Stimulated activated CD8-positive, alpha-beta memory T cell treated with anti-CD3 and anti-CD28 coated beads, Interleukin-12 subunit alpha, Interleukin-12 subunit beta, amount 100 ng/mL, for 1 hour (primary cell): ENCODE measurements around the gene DCBLD2.
"Not testable (repeated sequence)": the region's sequence is repeated elsewhere in the genome, so short reads cannot be mapped to it uniquely, and the experiment has no call there.

Experiments used
- DNase-seq: peaks from one replicate; pipeline ENCODE4 v3.0.0-alpha.2; 2020; ENCODE audit warnings: low read depth

The DCBLD2 gene

DNA sequence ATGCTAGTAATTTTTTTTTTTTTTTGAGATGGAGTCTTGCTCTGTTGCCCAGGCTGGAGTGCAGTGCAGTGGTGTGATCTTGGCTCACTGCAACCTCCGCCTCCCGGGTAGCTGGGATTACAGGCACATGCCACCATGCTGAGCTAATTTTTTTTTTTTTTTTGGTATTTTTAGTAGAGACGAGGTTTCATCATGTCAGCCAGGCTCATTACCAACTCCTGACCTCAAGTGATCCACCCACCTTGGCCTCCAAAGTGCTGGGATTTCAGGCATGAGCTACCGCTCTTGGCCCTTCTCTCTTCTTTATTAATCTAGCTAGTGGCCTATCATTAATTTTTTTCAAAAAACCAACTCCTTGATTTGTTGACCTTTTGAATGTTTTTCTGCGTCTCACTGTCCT, 70.4 kb downstream of the DCBLD2 start:
- DNase-seq: not testable (repeated sequence)

- DNase-seq: no peak
Measured at GRCh38 chr3:98829246-98829832, 72.2 kb downstream of the DCBLD2 start.

DNA sequence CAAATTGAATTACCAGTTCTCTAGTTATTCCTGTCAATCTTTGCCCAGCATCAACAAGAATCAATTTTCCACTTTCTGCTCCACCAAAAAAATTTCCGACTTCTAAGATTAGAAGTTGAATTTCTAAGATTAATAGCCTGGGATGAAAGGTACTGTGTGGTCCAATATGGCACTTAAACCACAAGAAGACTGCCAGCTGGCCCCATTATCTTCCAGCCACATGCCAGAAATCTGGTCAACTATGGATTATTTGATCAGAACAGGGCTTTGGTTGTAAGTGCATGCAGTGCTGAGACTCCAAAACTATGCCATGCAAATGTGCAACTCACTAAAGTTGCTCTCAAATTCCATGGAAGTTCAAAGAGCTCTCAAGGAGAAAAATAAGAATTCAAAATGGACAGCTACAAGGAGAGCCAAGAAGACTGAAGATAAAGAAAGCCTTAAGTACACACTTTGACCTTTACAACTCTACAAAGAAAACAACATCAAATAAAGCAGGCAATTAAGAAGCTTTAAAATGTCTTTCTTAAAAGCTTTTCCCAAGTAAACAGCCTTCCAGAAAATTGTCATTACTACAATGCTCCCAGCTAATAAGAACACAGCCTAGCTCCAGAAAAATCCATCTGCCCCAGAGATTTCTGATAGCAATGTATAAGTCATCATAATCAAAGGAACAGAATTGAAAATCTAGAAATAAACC, 74.1 kb downstream of the DCBLD2 start:
- DNase-seq: no peak

DNA sequence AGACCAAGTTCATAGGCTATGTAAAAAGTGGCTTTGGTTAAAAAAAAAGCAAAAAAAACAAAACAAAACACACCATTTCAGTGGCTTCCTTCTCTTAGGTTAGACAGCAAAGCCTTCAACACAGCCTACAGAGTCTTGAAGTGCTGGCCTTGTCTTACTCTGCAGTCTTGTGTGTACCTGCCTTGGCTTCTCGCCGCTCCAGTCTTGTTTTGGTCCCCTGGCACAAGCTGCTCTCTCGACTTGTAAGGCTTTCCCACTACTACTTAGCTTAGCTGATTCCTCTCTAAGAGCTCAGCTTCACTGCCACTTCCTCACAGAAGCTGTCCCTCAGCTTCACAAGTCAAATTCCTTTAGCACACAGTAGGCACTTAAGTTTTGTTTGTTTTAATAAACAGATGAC, 75.4 kb downstream of the DCBLD2 start:
- DNase-seq: no peak

DNA sequence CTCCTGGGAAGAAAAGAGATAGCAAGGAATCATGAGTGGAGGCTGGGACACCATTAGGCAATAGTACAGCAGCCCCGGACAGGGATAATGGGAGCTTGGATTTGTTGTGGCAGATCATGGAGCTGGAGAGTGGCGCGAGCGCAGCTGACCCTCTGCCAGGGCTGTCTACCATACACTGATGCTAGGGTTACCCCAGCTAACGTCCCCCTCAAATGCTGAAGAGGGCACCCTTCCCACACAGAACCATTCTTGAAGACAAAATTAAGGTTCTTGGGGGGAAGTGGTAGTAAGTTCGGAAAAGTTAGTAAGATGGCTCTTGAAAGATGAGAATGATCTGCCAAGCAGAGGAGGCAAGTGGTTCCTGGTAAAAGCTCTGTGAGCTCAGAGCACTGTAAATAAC, 77.2 kb downstream of the DCBLD2 start:
- no peak for DNase-seq

DNA sequence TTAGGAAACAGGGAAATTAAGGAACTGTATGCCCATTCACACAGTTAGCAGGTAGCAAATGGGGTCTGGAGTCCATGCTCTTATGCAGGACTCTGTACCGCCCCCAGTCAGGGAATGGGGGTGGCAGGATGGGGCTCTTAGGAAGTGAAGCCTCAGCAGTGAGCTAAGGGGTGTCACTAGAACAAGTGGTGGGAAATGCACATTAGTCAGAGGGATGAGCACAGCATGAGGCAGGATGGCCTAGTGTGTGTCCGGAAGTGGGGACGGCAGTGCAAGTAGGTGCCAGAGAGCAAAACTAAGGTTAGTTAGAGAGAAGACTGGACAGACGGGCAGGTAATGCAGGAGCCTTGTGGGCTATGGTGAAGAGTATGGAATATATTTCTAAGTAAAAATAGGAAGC, 77.7 kb downstream of the DCBLD2 start:
- no peak for DNase-seq

- DNase-seq: no peak
Measured at GRCh38 chr3:98821063-98821462, 80.4 kb downstream of the DCBLD2 start.

- DNase-seq: no peak
Measured at GRCh38 chr3:98817547-98818041, 83.9 kb downstream of the DCBLD2 start.

DNA sequence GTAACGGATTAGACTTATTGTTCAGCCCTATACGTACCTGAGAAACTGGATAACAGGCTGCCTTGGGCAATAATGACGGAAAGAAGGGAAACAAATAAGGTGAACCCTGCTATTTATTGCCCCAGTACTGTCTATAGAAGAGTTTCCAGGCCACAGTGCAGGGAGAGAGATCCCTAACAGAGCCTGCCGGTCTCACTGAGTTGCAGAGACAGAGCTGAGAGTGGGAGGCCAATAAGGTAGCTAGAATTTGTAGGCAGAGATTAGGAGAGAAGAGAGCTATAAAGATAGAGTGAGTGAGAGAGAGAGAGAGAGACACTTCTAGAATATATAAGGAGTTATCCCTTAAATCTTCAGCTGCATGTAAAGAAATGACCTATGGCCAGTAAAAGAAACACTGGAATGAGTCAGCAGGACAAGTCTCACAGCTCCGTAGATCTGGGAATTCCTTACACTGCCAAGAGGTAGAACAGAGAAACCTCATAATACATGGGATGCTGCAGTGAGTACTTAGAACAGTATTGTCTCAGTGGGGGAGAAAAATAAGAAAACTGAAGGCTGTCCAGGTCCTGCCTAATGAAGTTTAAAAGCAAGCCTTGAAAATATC, 86.6 kb downstream of the DCBLD2 start:
- no peak for DNase-seq

DNA sequence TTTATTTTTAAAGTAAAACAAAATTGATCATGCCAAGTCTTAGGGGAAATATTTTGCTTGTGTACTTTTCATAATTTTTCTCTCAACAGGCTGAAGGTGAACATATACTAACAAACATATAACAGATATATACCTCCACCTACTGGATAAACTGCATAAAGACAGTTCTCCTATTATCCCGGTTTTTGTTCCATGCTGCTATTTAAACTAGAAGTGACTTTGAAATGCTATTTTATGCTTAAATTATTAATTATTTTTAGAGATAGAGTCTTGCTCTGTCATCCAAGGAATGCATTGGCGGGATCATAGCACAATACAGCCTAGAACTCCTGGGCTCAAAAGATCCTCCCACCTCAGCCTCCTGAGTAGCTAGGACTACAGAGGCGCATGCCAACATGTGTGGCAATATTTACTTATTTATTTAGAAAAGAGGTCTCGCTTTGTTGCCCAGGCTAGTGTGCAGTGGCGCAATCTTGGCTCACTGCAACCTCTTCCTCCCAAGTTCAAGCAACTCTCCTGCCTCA, 88.6 kb downstream of the DCBLD2 start:
- DNase-seq: no peak

DNA sequence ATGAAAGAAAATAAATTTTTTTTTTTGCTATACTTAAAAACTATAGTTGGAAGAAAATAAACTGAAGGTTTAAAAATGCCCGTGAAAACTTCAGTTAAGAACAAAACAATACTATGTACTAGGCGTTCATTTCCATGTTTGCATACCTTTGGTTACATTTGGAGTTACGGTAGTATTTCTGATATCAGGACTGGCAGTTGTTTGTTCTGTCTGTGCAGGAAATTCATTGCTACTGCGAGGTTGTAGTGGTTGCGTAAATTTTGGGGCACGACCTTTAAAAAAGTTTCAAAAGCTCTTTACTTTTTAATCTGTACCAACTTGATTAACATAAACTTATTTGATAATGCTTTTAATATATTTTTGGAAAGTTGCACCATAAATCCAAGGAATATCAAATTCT, 90.4 kb downstream of the DCBLD2 start:
- no peak for DNase-seq

DNA sequence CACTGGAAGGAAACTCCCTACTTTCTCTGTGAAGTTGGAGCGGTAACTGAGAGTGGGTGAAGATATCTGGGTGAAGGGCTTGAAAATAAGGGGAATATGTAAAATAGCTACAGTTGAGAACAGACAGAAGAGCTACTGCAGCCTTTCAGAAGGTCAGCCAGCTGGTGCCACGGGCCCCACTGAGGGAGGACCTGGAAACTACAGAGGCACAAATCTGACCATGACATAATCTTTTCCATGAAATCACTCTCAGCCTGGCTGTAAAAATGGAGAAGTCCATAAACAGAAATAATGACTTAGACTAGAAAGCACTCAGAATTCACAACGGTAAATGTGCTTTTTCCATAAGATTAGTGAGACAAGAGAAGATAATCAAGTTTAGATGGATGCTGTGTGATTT, 91.9 kb downstream of the DCBLD2 start:
- DNase-seq: no peak

DNA sequence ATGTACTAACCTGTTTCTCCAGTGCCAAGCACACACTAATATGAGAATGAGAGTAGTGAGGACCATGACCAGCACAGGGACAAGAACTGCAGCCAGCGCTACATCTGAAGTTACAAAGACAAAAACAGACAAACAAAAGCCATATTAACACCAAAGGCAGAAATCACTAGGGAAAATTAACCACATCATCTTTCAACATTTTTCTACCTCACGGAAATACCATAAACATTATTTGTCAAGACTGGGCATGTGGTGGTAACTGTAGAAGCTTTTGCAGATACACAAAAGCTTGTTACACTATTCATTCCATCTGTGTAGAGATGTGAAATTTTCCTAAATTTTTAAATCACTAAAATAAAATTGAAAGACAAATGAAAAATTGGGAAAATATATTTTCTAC, 93.4 kb downstream of the DCBLD2 start:
- DNase-seq: no peak

- DNase-seq: no peak
Measured at GRCh38 chr3:98807561-98807960, 93.9 kb downstream of the DCBLD2 start.

GRCh38 chr3:98807011-98807410, 94.5 kb downstream of the DCBLD2 start:
- no peak for DNase-seq

DNA sequence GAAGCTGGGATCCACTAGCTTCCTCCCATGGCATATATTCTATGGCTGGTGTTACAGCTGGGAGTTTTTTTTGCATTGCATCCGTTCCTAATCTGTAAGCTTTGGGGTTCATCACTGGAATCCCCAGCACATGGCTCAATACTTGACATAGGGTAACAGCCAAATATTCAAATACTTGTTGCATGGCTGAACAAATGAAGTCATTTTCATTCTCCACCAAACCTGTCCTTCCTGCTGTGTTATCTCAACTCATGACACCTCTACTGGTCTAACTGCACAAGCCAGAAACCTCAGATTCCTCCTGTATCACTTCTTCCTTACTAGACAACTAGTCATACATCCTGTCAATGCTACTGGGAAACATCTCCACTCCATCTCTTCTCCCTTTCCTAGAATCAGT, 95.0 kb downstream of the DCBLD2 start:
- DNase-seq: no peak

GRCh38 chr3:98805571-98805970, 95.9 kb downstream of the DCBLD2 start:
- DNase-seq: no peak

DNA sequence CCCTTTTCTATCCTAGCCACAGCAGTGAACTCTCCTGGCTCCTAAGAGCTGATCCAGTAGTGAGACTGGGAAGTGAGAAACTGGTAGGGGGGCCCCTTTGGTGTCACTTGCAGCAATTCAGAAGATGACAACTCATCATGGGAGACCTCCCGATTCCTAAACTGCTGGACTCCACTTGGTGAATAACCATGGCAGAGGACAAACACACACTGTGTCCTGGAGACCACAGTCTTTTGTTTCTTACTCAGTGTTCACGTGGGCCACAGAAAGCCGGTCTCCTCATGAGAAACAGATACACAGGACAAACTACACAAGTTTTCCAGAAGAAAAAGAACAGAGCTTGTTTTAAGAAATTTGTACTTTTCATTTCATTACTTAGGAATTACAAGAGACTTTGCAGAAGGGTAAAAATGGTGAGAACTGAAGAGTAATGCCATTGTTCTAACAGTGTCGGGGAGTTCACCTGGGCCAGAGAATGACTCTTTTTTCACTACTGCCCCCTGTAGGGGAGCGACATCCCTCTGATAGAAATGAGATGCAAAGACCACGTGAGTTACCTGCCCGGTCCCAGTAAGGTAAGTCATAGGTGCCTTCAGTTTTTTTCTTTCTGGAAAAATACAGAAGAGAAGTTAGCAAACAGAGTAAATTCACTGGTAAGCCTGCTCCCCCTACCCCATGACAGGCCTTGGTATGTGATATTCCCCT, 100.3 kb downstream of the DCBLD2 start:
- no peak for DNase-seq

GRCh38 chr3:98800401-98800800, 101.1 kb downstream of the DCBLD2 start:
- no peak for DNase-seq

- no peak for DNase-seq
Measured at GRCh38 chr3:98799479-98799878, 102.0 kb downstream of the DCBLD2 start.

DNA sequence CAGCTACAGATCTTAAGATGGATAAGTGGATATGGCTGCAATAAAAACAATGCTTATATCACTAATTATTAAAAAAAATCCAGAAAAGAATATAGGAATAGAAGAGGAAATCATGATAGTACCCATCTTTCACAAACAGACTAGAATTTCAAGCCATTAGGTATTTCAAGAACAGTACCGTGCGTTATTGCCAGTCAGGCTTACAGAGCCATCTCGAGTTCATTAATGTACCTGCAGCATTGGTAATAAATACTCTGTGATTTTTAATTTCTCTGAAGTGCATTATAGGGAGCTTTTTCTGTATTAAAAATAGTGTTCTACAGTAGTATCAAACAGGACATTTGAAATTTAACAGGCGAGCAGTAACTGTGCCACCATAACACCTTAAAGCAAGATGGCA, 102.7 kb downstream of the DCBLD2 start:
- no peak for DNase-seq

DNA sequence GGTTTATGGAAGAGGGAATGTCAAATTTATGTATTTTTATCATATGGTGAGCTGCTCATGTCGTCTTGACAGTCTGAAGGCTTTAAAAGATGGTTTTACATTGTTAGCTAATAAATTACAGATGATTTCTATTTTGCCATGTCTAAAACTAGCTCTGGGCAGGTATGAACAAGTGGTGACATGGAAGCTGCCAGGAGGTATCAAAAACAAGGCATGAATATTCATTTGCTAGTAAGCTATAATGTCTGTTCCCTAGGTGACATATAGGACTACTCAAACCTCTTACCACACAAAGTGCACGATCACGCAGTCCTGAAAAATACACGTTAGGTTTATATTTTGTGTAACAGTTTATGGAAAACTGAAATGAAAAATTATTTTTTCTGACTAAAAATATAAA, 103.6 kb downstream of the DCBLD2 start:
- DNase-seq: no peak

DNA sequence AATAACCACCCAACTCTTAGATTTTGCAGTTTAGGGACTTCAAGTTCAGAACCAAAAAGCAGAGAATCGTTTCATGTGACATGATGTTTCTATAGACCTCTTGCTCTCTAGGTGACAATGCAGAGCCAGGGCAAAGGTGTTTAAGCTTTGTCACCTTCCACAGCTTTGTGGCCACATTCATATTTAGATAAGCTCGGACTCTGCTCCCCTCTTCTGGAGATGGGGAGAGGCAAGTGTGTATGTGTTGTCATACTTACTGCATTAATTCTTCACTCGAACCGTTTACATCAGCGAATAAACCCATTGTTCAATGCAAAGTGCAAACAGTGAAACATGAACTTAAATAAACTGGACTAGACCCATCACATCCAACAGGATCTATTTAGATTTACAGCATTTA, 105.2 kb downstream of the DCBLD2 start:
- no peak for DNase-seq
